ENCODE data around the gene KIAA0232. TPM values are rescaled to one million over a fixed set of nuclear protein-coding genes. Genes with fewer than 3 reads are reported as not detected.

Gene KIAA0232
- total and polyA plus RNA-seq, 9 of the 15 experiments (the other 6 are each of a cell fraction or from before 2014, with no cell fraction given), result 3.5 to 17.4 (median 13.0) TPM

- Histone ChIP-seq H3K4me1 (replicated peaks in 1 of 2; ENCODE audit: control insufficient read depth in 2 of 2, insufficient read depth in 2 of 2, low read length in 2 of 2) (peaks cover 0 to 7% of the 10 kb centered on the region in 2 experiments; a peak in 2 of 5 replicates), H3K4me3 (no peak overlapping the region), H4K20me1 (replicated peaks; ENCODE audit: control insufficient read depth, insufficient read depth, low read length) (no peaks in the 10 kb centered on the region), H3K27ac (ENCODE audit: extremely low read depth, low read depth, low read length) (no peak overlapping the region), H3K36me3 (ENCODE audit: control insufficient read depth, insufficient read depth, low read length) (peaks cover 66% of the 10 kb centered on the region), H2AFZ (ENCODE audit: low read depth, low read length) (no peak overlapping the region), H3K79me2 (ENCODE audit: control insufficient read depth, insufficient read depth, low read length) (peaks cover 46% of the 10 kb centered on the region), H3K9ac (ENCODE audit: insufficient read depth in 1 of 2, low read depth in 2 of 2, low read length in 2 of 2) (no peak overlapping the region), H3K27me3 (ENCODE audit: control insufficient read depth in 2 of 2, insufficient read depth in 2 of 2, low read length in 2 of 2) (no peaks in the 10 kb centered on the region), H3K9me3 (replicated peaks; ENCODE audit: control insufficient read depth, insufficient read depth, low read depth, low read length) (no peaks in the 10 kb centered on the region), H3K4me2 (ENCODE audit: insufficient read depth, low read length) (no peak overlapping the region), H3K9me1 (ENCODE audit: control insufficient read depth, insufficient read depth, low read length) (peaks cover 4% of the 10 kb centered on the region)
- DNase-seq (ENCODE audit: extremely low read depth in 1 of 4, low spot score in 3 of 4), result no peak
- CTCF ChIA-PET (ENCODE audit: low intra/inter-chr PET ratio), result no interaction called here
- no peak for FAIRE-seq
- WGBS (ENCODE audit: insufficient coverage, low coverage, missing lambda C conversion rate), result 94% methylated on average over 3 of the region's 3 CpGs
- no TSS peak for BruUV-seq (replicated peaks)
- in situ Hi-C loops (cut with MboI) (no loop called here), intact Hi-C loops (cut with micrococcal nuclease) (no loop called here)
- no peak for ATAC-seq
- POLR2A ChIA-PET, result interaction anchor here (0.6 to 1.0 kb wide), 2 partner anchors 9 to 37 kb away, joined by 3 read pairs; no protein-coding TSS in a partner anchor
- TF ChIP-seq, protein P1, sequence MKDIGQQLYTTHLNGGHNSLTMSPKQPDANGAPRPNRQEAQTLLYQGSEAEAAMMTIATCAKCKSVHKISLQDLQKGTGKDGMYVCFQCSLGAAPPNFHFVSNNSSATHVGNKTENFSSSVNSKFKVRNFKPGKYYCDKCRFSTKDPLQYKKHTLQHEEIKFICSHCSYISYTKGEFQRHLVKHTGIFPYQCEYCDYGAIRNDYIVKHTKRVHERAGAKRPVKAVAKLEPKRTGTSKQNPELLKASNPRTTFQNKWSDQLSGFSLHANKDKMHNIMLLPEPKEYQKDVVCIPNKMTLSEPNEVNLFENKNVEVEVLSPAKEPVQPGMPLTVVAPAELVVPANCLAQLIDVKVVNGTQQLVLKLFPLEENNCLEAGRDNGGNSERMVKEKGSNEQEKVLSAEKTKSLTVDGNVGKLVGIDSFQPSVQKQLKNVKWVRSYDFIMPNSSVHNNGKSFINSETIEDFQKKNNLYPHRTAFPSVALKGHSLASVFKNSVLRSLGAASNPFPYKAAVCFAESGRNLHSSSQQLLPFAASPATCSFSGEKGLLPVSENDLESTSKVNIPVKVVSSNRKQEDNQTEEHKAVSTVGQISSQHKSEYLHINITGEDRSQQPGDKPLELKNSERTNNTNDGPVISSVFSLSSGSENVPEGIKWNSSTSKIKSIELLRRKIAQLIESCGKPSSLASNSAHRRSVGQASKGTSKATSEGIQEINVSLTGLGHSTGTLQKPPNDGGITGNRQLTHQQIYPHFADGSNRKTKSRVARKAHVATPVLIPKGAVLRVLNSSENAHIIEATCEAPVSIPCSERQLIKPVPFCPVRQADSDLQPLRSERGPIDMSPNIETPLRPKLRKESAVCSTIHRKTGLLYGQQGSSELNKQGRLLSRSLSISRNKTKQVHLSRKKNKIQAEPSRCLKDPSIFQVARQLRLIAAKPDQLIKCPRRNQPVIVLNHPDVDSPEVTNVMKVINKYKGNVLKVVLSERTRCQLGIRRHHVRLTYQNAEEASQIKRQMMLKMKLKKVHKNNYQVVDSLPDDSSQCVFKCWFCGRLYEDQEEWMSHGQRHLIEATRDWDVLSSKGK (CRISPR knock-in tag; IDR thresholded peaks at IDR 0.05), result no peak
Observed at GRCh38 chr4:6848717-6849305, 66.3 kb downstream of the KIAA0232 start.

Measured in K562 (cell line).